GM12892 (cell line): ENCODE measurements around the gene MXI1.
A peak's percentile ranks its signal among the peaks of the same experiment; 100 is the strongest.

ENCODE experiments used
- DNase-seq: peaks from one replicate; pipeline ENCODE4 v3.0.0; 2011; ENCODE audit not compliant: insufficient read length
- FAIRE-seq: peaks from 2 replicates; lab custom pipeline; 2011; peaks lifted over from hg19 to GRCh38; lab: Jason Lieb, UNC
- POLR2A ChIP-seq: IDR thresholded peaks from 2 replicates; pipeline ENCODE4 v1.6.1; 2011; ENCODE audit warnings: low read depth, low read length, control low read depth
- POLR2AphosphoS5 ChIP-seq: IDR thresholded peaks from 2 replicates; pipeline ENCODE4 v1.6.1; 2011; ENCODE audit warnings: low read depth, low read length, control low read depth
- TAF1 ChIP-seq: IDR thresholded peaks from 2 replicates; pipeline ENCODE4 v1.6.1; 2011; ENCODE audit warnings: low read depth, mild to moderate bottlenecking, control low read depth, low read length, borderline replicate concordance

MXI1 gene

GRCh38 chr10:110210674-110211464 lies 3.5 kb downstream of the MXI1 start:
- TF ChIP-seq POLR2A (no peak), POLR2AphosphoS5 (no peak), TAF1 (no peak)
- DNase-seq, result peak; percentile 87
- FAIRE-seq, result peak; percentile 90

- TF ChIP-seq POLR2AphosphoS5, result no peak
- TF ChIP-seq POLR2A, result no peak
- no peak for TF ChIP-seq TAF1
- FAIRE-seq (no peak), DNase-seq (no peak)
Observed at GRCh38 chr10:110211465-110211843, 4.0 kb downstream of the MXI1 start.

DNA sequence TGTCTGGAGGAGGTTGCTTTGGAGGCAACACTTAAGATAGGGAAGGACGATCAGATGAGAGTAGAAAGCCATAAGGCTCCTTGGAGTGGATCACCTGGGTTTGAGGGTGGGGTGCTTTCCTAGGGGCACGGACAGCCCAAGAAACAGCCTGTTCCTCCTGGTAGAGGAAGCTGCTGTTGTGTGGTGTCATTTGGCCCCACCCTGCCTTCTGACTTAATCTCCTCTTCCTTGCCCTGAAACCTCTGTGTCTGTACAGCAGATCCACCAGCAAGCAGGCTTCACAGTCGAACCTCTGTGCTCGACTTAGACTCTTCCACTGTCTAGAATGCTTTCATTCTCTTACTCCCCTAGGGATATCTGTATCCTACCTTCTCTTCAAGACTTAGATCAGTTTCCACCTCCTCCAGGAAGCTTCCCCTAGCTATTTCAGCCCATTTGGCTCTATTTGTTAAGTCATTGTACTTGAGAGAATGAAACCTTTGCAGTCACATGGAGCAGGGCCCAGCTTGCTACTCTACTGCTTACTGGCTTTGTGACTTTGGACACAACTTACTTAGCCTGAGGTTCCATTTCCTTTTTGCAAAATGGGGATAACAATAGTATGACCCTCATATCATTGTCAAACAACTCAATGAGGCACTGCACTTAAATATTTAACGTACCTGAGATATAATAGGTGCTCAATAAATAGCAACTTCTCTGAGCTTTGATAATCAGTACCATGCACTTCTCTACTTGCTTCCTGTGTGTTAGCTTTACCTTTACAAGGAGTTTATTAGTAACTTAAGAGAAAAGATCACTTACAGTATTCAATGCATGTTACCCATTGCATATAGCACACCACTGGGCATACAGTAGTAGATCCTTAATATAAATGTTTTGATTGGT lies 5.0 kb downstream of the MXI1 start:
- DNase-seq, result no peak

GRCh38 chr10:110214371-110214826 lies 7.0 kb downstream of the MXI1 start:
- DNase-seq, result no peak
- peak; percentile 38 for FAIRE-seq
- TF ChIP-seq TAF1 (no peak), POLR2A (no peak), POLR2AphosphoS5 (no peak)

More for the DNA sequence above, 5.0 kb downstream of the MXI1 start:
- peak; percentile 64 for FAIRE-seq
- TF ChIP-seq POLR2A (no peak), POLR2AphosphoS5 (no peak), TAF1 (no peak)

DNA sequence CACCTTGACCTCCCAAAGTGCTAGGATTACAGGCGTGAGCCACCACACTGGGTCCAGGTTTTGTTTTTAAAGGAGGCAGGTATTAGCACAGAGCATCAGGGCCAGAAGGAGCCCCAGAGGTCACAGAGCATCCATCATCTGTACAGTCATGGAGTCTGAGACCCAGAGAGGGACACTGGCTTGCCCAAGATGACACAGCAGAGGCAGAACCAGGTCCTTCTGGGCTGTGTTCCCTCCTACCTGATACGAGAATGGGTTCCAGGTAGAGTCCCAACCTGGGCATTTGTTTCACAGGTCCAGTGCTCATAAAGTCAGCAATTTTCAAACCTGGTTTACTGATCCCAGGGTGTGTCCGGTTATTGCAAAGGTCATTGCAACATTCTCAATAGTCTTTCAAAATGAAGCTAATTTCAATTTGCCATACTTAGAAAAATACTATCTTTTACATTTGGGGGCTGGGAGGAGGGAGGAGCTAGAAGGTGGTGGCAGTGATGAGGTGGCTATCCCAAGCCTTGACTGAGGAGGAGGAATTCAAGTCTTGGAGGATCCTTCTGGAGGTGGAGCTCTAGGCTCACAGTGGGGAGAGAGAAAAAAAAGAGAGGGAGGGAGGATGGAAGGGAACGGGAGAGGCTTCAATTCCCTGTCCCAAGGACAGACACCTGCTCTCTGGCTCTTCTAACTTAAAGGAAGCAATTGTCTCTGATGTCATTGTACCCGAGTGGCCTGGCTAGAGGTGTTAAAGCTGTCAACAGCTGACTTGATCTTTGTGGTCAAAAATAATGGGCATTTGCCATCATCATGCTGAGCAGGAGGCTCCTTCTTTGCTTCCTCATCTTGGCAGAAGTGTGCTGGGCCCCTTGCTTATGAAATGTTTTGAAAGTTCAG lies 8.1 kb downstream of the MXI1 start:
- FAIRE-seq (no peak), DNase-seq (no peak)
- no peak for TF ChIP-seq POLR2AphosphoS5
- TF ChIP-seq TAF1, result no peak
- no peak for TF ChIP-seq POLR2A

GRCh38 chr10:110216240-110216639 lies 8.8 kb downstream of the MXI1 start:
- DNase-seq (no peak), FAIRE-seq (no peak)
- TF ChIP-seq TAF1 (no peak), POLR2A (no peak), POLR2AphosphoS5 (no peak)

- FAIRE-seq (no peak), DNase-seq (no peak)
- no peak for TF ChIP-seq POLR2A
- no peak for TF ChIP-seq POLR2AphosphoS5
- no peak for TF ChIP-seq TAF1
Observed at GRCh38 chr10:110216942-110217661, 9.7 kb downstream of the MXI1 start.

DNA sequence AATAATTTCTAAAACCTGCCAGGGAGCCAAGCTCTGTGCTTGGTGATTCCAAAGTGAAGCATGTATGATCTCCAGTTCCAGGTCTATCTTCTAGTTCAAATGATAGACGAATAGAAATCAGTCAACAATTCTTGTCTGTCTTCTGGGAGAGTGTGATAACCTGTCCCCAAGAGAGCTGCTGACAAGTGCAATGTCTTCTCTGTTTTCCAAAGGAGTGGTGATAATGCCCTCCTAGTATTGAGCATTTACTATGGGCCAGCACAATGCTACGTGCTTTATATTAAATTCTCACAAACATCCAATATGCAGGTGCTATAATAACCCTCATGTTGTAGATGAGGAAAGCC lies 10.2 kb downstream of the MXI1 start:
- DNase-seq (no peak), FAIRE-seq (no peak)
- TF ChIP-seq POLR2A, result no peak
- no peak for TF ChIP-seq TAF1
- no peak for TF ChIP-seq POLR2AphosphoS5

GRCh38 chr10:110218632-110219031 lies 11.2 kb downstream of the MXI1 start:
- TF ChIP-seq POLR2AphosphoS5 (no peak), POLR2A (no peak), TAF1 (no peak)
- no peak for FAIRE-seq
- no peak for DNase-seq

GRCh38 chr10:110219884-110220283 lies 12.5 kb downstream of the MXI1 start:
- FAIRE-seq, result no peak
- no peak for TF ChIP-seq TAF1
- no peak for TF ChIP-seq POLR2AphosphoS5
- no peak for TF ChIP-seq POLR2A
- DNase-seq, result no peak
